Measurements from ENCODE around the gene STK4. TPM values are rescaled to one million over a fixed set of nuclear protein-coding genes. Genes with fewer than 3 reads are reported as not detected.

Gene STK4
- total RNA-seq, 4 donors from 2014 or later, result 27.7 to 128 (median 42.9) TPM

GRCh38 chr20:44988631-44989171 is 22.4 kb downstream of the STK4 start:
- no peak for TF ChIP-seq CTCF (IDR thresholded peaks at IDR 0.05)
- no peak for TF ChIP-seq POLR2A (IDR thresholded peaks at IDR 0.05)

GRCh38 chr20:44990425-44990824 is 24.1 kb downstream of the STK4 start:
- H3K9me3 ChIP-seq, result no peaks in the 10 kb centered on the region
- H3K27ac ChIP-seq, result peak overlapping the region; percentile 1 to 65 (median 22)
- H3K4me3 ChIP-seq, result peak overlapping the region in 1 of 4 donors; percentile 5
- TF ChIP-seq CTCF (IDR thresholded peaks at IDR 0.05), result no peak
- no peak for TF ChIP-seq POLR2A (IDR thresholded peaks at IDR 0.05)
- peaks cover 0 to 15% (median 4%) of the 10 kb centered on the region in 4 donors for H3K4me1 ChIP-seq
- peaks cover 0 to 36% (median 0%) of the 10 kb centered on the region in 3 donors for H3K36me3 ChIP-seq
- peak in 1 of 3 donors; percentile 32 for DNase-seq
- H3K27me3 ChIP-seq, result no peaks in the 10 kb centered on the region

More at GRCh38 chr20:44988631-44989171, 22.4 kb downstream of the STK4 start:
- Histone ChIP-seq H3K4me1 (peaks cover 0 to 8% (median 4%) of the 10 kb centered on the region in 4 donors), H3K27ac (no peak overlapping the region), H3K9me3 (no peaks in the 10 kb centered on the region), H3K4me3 (no peak overlapping the region), H3K36me3 (peaks cover 0 to 38% (median 0%) of the 10 kb centered on the region in 3 donors), H3K27me3 (no peaks in the 10 kb centered on the region)
- no peak for DNase-seq

GRCh38 chr20:44990957-44991356 is 24.6 kb downstream of the STK4 start:
- no peak for DNase-seq
- H3K4me1 ChIP-seq, result peaks cover 0 to 15% (median 4%) of the 10 kb centered on the region in 4 donors
- TF ChIP-seq CTCF (IDR thresholded peaks at IDR 0.05) (no peak), POLR2A (IDR thresholded peaks at IDR 0.05) (no peak)
- H3K27me3 ChIP-seq, result no peaks in the 10 kb centered on the region
- H3K27ac ChIP-seq, result peak overlapping the region; percentile 1 to 65 (median 22)
- H3K4me3 ChIP-seq, result peak overlapping the region in 1 of 4 donors; percentile 5
- no peaks in the 10 kb centered on the region for H3K9me3 ChIP-seq
- H3K36me3 ChIP-seq, result peaks cover 0 to 36% (median 0%) of the 10 kb centered on the region in 3 donors

GRCh38 chr20:44993343-44993742 is 27.0 kb downstream of the STK4 start:
- H3K27ac ChIP-seq, result no peak overlapping the region
- TF ChIP-seq POLR2A (IDR thresholded peaks at IDR 0.05) (no peak), CTCF (IDR thresholded peaks at IDR 0.05) (no peak)

GRCh38 chr20:44997171-44997570 is 30.9 kb downstream of the STK4 start:
- no peaks in the 10 kb centered on the region for H3K27me3 ChIP-seq

More at GRCh38 chr20:44993343-44993742, 27.0 kb downstream of the STK4 start:
- Histone ChIP-seq H3K4me1 (peaks cover 0 to 19% (median 4%) of the 10 kb centered on the region in 4 donors), H3K36me3 (peaks cover 0 to 45% (median 0%) of the 10 kb centered on the region in 3 donors), H3K27me3 (no peaks in the 10 kb centered on the region), H3K4me3 (no peak overlapping the region), H3K9me3 (no peaks in the 10 kb centered on the region)
- no peak for DNase-seq

More at GRCh38 chr20:44997171-44997570, 30.9 kb downstream of the STK4 start:
- peak overlapping the region in 1 of 4 donors; percentile 50 for H3K27ac ChIP-seq
- H3K4me3 ChIP-seq, result no peak overlapping the region
- TF ChIP-seq POLR2A (IDR thresholded peaks at IDR 0.05), result no peak
- TF ChIP-seq CTCF (IDR thresholded peaks at IDR 0.05), result no peak
- no peak for DNase-seq
- peaks cover 0 to 70% (median 2%) of the 10 kb centered on the region in 3 donors for H3K36me3 ChIP-seq
- no peaks in the 10 kb centered on the region for H3K9me3 ChIP-seq
- H3K4me1 ChIP-seq, result peaks cover 0 to 11% (median 0%) of the 10 kb centered on the region in 4 donors

All from Peyer's patch (tissue), 4 donors.